GM12891 (cell line): ENCODE measurements around the gene TMEFF1.

Source experiments
- PAX5 ChIP-seq: IDR thresholded peaks from 2 replicates; pipeline ENCODE4 v1.6.1; 2011; ENCODE audit warnings: low read length, moderate library complexity, mild to moderate bottlenecking; ENCODE audit not compliant: insufficient read depth, severe bottlenecking
- POLR2A ChIP-seq: IDR thresholded peaks from 2 replicates; pipeline ENCODE4 v1.6.1; 2011; ENCODE audit warnings: low read depth, low read length, control low read depth
- POLR2AphosphoS5 ChIP-seq: IDR thresholded peaks from 2 replicates; pipeline ENCODE4 v1.6.1; 2011; ENCODE audit warnings: low read depth, low read length, control low read depth
- POU2F2 ChIP-seq: IDR thresholded peaks from 2 replicates; pipeline ENCODE4 v1.6.1; 2011; ENCODE audit warnings: low read depth, mild to moderate bottlenecking, control low read depth, low read length, moderate library complexity
- SPI1 ChIP-seq: IDR thresholded peaks from 2 replicates; pipeline ENCODE4 v1.6.1; 2011; ENCODE audit warnings: low read depth, low read length, control low read depth
- TAF1 ChIP-seq: IDR thresholded peaks from 2 replicates; pipeline ENCODE4 v1.6.1; 2011; ENCODE audit warnings: low read depth, low read length, control low read depth

DNA sequence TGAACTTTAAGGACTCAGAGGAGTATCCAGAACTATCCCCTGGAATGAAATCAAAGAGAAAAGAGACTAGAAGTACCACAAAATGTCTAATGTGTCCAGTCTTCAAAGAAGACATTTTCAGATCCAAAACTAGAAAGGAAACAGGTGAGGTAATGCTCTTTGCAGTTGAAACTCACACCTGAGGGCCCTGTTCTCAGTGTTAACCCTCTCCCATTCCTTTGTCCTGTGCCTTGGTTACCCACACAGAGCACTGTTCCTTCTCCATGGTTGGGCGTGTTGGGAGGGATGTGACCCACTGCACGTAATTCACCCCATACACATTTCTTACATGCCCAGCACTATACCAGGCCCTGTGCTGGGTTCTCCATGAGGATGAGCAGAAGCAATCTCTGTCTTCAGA is 24.7 kb upstream of the TMEFF1 start:
- TF ChIP-seq POLR2A: no peak
- TF ChIP-seq SPI1: no peak
- no peak for TF ChIP-seq TAF1
- no peak for TF ChIP-seq POLR2AphosphoS5
- TF ChIP-seq POU2F2: no peak
- no peak for TF ChIP-seq PAX5
